ENCODE measurements around the gene DPH2. TPM values are rescaled to one million over a fixed set of nuclear protein-coding genes. Genes with fewer than 3 reads are reported as not detected.

DPH2 gene
- total RNA-seq, 1 donor from 2014 or later = 30.2 TPM

DNA sequence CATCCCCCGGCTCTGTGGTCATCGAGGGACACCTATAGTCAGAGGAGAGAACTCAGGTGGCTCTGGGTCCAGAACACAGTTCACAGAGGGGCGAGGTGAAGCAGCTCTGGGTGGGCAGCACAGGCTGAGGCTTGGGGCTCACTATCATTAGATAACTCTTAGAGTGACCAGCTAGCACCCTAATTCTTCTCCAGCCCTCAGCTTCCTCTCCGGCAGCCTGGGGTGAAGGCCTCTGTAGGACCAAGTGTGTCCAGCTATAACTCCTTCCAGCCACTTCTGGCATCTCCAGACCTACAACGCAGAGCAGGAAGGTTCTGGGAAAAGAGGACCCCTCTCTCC, 34.9 kb upstream of the DPH2 start:
- no peak overlapping the region for H3K27ac Mint-ChIP-seq
- H3K27me3 Mint-ChIP-seq = peaks cover 43% of the 10 kb centered on the region
- H3K36me3 Mint-ChIP-seq = no peaks in the 10 kb centered on the region
- H3K9me3 Mint-ChIP-seq = no peaks in the 10 kb centered on the region
- TF ChIP-seq, protein P1, sequence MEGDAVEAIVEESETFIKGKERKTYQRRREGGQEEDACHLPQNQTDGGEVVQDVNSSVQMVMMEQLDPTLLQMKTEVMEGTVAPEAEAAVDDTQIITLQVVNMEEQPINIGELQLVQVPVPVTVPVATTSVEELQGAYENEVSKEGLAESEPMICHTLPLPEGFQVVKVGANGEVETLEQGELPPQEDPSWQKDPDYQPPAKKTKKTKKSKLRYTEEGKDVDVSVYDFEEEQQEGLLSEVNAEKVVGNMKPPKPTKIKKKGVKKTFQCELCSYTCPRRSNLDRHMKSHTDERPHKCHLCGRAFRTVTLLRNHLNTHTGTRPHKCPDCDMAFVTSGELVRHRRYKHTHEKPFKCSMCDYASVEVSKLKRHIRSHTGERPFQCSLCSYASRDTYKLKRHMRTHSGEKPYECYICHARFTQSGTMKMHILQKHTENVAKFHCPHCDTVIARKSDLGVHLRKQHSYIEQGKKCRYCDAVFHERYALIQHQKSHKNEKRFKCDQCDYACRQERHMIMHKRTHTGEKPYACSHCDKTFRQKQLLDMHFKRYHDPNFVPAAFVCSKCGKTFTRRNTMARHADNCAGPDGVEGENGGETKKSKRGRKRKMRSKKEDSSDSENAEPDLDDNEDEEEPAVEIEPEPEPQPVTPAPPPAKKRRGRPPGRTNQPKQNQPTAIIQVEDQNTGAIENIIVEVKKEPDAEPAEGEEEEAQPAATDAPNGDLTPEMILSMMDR (conservative IDR thresholded peaks at IDR 0.05) = peak; percentile 10
- peak overlapping the region; percentile 84 for H3K4me3 Mint-ChIP-seq
- H3K4me1 Mint-ChIP-seq (ENCODE audit: unreplicated experiment) = peaks cover 20% of the 10 kb centered on the region
- no peak for DNase-seq (ENCODE audit: extremely low spot score, unreplicated experiment)

GRCh38 chr1:43935711-43936427, 33.9 kb upstream of the DPH2 start:
- Mint-ChIP-seq H3K9me3 (no peaks in the 10 kb centered on the region), H3K36me3 (no peaks in the 10 kb centered on the region)
- TF ChIP-seq, protein P1 (conservative IDR thresholded peaks at IDR 0.05) = no peak

DNA sequence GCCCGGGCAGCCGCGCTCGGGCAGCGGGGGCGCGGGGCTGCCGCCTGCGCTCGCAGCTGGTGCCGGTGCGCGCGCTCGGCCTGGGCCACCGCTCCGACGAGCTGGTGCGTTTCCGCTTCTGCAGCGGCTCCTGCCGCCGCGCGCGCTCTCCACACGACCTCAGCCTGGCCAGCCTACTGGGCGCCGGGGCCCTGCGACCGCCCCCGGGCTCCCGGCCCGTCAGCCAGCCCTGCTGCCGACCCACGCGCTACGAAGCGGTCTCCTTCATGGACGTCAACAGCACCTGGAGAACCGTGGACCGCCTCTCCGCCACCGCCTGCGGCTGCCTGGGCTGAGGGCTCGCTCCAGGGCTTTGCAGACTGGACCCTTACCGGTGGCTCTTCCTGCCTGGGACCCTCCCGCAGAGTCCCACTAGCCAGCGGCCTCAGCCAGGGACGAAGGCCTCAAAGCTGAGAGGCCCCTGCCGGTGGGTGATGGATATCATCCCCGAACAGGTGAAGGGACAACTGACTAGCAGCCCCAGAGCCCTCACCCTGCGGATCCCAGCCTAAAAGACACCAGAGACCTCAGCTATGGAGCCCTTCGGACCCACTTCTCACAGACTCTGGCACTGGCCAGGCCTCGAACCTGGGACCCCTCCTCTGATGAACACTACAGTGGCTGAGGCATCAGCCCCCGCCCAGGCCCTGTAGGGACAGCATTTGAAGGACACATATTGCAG, 33.2 kb upstream of the DPH2 start:
- H3K36me3 Mint-ChIP-seq = no peaks in the 10 kb centered on the region
- no peak overlapping the region for H3K27ac Mint-ChIP-seq
- peaks cover 46% of the 10 kb centered on the region for H3K27me3 Mint-ChIP-seq
- H3K4me1 Mint-ChIP-seq (ENCODE audit: unreplicated experiment) = peaks cover 20% of the 10 kb centered on the region
- H3K4me3 Mint-ChIP-seq = peak overlapping the region; percentile 85
- TF ChIP-seq, protein P1 (conservative IDR thresholded peaks at IDR 0.05) = peak; percentile 56
- DNase-seq (ENCODE audit: extremely low spot score, unreplicated experiment) = no peak
- H3K9me3 Mint-ChIP-seq = no peaks in the 10 kb centered on the region

More at GRCh38 chr1:43935711-43936427, 33.9 kb upstream of the DPH2 start:
- H3K4me3 Mint-ChIP-seq = peak overlapping the region; percentile 84
- H3K27me3 Mint-ChIP-seq = peaks cover 46% of the 10 kb centered on the region
- H3K27ac Mint-ChIP-seq = no peak overlapping the region
- DNase-seq (ENCODE audit: extremely low spot score, unreplicated experiment) = no peak
- H3K4me1 Mint-ChIP-seq (ENCODE audit: unreplicated experiment) = peaks cover 20% of the 10 kb centered on the region

GRCh38 chr1:43937179-43937865, 32.5 kb upstream of the DPH2 start:
- Mint-ChIP-seq H3K36me3 (no peaks in the 10 kb centered on the region), H3K27me3 (peaks cover 45% of the 10 kb centered on the region), H3K4me1 (ENCODE audit: unreplicated experiment) (peaks cover 20% of the 10 kb centered on the region), H3K27ac (no peak overlapping the region), H3K9me3 (no peaks in the 10 kb centered on the region), H3K4me3 (peak overlapping the region; percentile 85)
- TF ChIP-seq, protein P1 (conservative IDR thresholded peaks at IDR 0.05) = no peak
- no peak for DNase-seq (ENCODE audit: extremely low spot score, unreplicated experiment)

DNA sequence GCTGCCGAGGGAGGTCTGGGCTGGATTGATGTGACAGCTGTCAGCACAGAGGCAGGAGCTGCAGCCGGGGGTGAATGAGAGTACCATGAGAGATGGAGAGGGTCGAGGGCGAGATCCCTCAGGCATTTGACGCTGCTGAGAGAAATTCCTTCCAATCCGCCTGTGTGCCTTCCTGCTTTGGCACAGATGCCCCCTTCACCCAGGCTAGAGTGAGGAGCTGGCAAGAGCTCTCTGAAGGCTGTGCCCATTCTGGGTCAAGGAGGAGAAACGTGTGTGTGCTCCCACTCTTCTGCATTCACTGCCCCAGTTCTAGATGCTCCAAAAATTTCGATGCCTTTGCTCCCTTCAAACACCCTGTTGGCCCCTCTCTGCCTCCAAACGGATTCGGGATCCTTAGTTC, 31.4 kb upstream of the DPH2 start:
- no peak for DNase-seq (ENCODE audit: extremely low spot score, unreplicated experiment)
- Mint-ChIP-seq H3K27ac (no peak overlapping the region), H3K4me1 (ENCODE audit: unreplicated experiment) (peaks cover 11% of the 10 kb centered on the region), H3K36me3 (no peaks in the 10 kb centered on the region), H3K4me3 (peak overlapping the region; percentile 23), H3K9me3 (no peaks in the 10 kb centered on the region), H3K27me3 (peaks cover 39% of the 10 kb centered on the region)
- TF ChIP-seq, protein P1 (conservative IDR thresholded peaks at IDR 0.05) = no peak
